ENCODE data around the gene NAP1L1. TPM values are rescaled to one million over a fixed set of nuclear protein-coding genes. Genes with fewer than 3 reads are reported as not detected.

NAP1L1 gene, protein sequence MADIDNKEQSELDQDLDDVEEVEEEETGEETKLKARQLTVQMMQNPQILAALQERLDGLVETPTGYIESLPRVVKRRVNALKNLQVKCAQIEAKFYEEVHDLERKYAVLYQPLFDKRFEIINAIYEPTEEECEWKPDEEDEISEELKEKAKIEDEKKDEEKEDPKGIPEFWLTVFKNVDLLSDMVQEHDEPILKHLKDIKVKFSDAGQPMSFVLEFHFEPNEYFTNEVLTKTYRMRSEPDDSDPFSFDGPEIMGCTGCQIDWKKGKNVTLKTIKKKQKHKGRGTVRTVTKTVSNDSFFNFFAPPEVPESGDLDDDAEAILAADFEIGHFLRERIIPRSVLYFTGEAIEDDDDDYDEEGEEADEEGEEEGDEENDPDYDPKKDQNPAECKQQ
- polyA plus RNA-seq (ENCODE audit: insufficient read length in 4 of 4): 1,000 to 10,000 TPM in 1 of 4 donors, 100 to 1,000 TPM in 3; 831 to 1,114 (median 928) TPM

DNA sequence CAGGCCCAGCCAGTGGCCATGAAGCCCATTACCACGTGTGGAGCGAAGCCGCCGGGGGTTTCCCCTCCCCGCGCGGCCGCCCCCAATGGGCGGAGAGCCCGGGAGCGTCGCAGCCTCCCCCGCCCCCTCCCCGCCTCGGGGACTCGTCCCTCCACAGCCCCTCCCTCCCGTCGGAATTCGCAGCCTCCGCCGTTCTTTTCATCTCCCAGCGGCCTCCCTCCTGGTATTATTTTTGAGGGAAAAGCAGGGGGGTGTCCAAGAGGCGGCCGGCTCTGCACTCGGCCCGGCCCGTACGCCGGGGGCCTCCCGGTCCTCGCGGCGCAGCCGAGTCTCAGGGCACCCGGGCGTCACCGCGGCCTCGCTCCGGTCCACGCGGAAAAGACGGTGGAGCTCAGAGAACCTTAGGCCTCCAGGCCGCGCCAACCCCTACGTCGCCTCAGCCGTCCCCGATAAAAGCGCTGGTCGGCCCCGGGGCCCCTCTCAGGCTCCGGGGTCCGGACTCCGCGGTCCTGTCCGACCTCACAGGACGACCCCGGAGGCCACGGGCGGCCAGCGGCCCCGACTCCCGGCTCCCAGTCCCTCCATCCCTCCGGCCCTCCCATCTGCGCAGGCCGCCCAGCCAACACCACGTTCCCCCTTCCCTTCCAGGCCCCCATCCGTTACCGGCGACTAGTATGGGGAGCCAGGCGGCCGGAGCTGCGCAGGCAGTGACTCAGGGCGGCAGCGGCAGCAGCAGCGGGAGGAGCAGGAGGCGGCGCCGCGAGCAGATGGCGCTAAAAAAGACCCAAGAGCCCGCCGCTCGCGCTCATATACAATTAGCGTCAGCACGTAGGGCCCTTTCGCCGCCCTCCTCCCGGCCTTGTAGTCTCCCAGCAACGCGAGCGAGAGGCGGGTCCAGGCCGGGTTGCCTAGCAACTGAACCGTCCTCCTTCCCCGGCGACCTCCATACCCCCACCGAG, at the start of gene NAP1L1:
Gene NAP1L1, minus strand, starts transcription at position 782 of the 959 bp plus-strand sequence. CDS start 10,466 bp downstream, outside the sequence.
- DNase-seq (ENCODE audit: low read depth in 4 of 4, low spot score in 3 of 4): peak; percentile 91 to 94 (median 92)

DNA sequence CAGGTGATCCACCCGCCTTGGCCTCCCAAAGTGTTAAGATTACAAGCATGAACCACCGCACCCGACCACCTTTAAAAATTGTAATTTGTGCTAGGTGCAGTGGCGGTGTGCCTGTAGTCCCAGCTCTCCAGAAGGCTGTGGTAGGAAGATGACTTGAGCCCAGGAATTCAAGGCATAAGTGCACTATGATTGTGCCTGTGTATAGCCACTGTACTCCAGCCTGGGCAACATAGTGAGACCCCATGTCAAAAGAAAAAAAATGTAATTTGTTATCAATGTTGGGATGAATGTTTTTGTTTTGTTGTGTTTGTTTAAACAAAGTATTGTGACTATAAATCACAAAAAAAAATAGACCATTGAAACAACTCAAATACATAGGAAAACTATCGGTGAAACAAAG, 43.1 kb upstream of the NAP1L1 start:
- no peak for DNase-seq (ENCODE audit: low read depth in 4 of 4, low spot score in 3 of 4)

DNA sequence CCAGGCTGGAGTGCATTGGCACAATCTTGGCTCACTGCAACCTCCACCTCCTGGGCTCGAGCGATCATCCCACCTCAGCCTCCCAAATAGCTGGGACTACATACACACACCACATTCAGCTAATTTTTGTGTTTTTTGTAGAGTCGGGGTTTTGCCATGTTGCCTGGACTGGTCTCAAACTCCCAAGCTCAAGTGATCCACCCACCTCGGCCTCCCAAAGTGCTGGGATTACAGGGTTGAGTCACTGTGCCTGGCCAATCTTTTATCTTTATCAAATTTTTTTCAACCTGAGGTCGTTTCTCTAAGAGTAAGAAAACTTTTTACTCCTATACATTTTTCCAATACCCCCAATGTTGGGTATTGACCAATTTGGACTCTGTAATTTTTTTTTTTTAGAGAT, 40.0 kb upstream of the NAP1L1 start:
- DNase-seq (ENCODE audit: low read depth in 4 of 4, low spot score in 3 of 4): no peak

DNA sequence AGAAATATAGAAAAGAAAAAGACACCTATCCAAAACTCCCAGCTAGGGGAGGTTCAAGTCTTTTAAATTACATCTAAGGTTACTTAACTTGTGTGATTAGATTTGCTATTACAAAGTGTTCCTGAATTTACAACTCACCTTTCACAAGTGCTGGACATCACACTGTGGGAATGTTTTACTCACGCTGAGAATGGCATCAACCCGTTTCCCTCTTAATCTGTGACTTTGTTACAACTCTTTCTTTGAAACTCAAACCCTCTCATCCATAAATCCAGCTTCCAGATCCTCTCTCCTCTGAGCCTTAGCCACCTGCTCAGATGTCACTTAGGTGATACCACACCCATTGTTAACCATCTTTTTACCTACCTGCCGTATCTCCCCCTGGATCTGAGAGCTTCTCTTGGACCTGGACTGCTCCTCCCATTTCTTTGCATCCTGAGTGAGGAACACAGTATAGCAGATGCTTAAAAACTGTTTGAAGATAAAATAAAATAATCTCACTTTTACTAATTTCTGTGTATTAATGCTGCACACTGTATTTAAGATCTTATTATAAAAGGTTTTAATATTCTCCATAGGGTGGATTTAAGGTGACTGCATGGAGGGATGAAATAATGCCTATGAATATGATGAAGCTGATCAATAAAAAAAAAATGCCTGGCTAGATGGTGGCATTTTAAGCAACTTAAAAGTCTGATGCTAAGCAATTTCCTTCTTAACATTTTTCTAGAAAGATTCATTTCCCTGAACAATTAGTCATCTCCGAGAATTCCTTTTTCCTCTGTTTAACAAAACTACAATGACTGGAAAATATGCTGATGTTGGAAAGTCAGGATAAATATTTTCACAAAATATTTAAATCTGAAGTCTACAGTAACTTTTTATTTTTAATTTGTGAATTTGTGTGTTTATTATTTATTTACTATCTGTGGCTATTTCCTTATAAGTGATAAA, 39.1 kb upstream of the NAP1L1 start:
- DNase-seq (ENCODE audit: low read depth in 4 of 4, low spot score in 3 of 4): no peak

DNA sequence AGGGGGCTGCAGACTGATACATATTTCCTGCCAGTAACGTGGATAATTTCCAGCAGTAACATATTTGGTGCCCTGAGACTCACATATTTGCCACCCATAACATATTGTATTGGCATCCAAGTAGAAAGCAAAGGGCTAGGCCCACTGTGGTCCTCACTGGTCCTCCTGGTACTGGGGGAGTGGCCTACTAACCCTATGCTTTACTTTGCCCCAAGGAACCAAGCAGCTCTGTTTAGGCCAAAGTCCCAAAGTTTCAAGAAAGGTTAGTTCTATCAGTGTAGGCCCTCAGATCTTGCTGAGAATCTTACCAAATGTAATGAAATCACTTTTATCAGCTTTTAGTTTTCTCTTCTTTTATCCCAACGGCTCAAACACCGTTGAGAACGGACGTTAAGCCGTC, 35.4 kb upstream of the NAP1L1 start:
- DNase-seq (ENCODE audit: low read depth in 4 of 4, low spot score in 3 of 4): no peak

DNA sequence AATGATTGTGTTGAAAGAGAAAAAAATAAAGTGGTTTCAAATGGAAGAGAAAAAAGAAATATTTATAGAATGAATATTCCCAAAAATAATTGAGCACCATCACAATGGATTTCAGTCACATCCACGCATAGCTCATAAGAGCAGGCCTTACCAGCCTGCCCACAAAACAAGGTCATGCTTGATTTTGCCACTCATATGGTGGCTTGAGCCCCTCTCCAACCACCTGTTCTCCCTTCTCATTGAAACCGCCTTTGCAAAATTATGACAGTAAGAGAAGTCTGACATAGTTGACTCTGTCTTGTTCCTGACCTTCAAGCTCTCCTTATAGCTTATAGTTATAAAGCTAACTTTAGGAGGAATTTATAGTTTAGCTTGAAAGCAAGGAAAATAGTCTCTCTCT, 33.3 kb upstream of the NAP1L1 start:
- no peak for DNase-seq (ENCODE audit: low read depth in 4 of 4, low spot score in 3 of 4)

DNA sequence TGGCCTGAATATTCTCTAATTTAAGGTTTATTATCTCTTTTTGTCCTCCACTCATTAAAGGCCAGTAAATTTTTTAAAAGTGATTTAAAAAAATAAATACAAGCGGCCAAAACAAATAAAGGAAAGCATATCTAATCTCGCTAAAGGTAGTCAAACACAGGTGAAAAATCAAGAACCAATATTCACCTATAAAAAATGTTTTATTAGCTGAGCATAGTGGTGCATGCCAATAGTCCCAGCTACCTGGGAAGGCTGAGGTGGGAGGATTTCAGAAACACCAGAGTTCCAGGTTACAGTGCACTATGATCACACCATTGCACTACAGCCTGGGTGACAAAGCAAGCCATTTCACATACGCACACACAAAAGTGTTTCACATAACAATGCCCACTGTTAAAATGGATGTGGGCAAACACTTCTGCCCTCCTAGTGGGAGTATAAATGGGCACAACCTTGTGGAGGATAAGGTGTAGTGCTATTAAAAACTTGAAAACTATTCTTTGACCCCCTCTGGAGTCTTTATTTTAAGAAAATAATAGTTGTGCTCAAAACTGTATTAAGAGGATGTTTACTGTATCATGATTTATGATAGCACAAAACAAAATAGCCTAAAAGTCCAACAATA, 32.7 kb upstream of the NAP1L1 start:
- no peak for DNase-seq (ENCODE audit: low read depth in 4 of 4, low spot score in 3 of 4)

DNA sequence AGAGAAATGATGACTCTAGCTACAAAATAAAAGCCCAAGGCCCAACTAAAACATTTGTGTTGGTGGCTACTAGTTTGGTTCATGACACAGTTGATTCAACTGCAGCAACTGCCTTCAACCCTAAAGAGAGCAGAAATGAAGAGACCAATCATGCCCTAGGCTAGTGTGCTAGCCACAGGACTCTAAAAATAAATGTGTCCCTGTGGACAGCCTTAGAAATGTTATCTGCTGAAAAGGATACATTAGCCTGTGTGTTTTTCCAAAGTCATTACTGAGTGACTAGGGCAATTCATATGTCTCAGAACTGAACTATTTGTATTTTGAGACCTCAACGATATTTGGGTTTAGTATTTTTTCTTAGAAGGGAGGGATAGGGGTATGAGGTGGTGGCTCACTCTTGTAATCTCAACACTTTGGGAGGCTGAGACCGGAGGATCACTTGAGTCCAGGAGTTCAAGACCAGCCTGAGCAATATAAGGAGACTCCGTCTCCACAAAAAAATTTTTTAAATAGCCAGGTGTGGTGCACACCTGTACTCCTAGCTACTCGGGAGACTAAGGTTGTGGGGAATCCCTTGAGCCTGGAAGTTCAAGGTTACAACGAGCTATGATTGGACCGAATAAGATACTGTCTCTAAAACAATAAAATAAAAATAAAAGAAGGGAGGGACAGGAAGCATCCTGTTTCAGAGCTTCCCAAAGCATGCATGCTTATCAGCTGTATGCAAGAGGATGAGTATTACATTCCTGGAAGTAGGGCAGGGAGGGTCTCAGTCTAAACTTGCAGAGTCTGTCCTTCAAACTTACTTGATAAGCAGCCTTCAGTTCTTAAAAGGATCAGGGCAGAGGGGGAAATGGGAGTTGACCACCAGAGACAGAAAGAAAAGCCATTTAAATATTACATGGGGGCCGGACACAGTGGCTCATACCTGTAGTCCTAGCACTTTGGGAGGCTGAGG, 29.6 kb upstream of the NAP1L1 start:
- DNase-seq (ENCODE audit: low read depth in 4 of 4, low spot score in 3 of 4): no peak

DNA sequence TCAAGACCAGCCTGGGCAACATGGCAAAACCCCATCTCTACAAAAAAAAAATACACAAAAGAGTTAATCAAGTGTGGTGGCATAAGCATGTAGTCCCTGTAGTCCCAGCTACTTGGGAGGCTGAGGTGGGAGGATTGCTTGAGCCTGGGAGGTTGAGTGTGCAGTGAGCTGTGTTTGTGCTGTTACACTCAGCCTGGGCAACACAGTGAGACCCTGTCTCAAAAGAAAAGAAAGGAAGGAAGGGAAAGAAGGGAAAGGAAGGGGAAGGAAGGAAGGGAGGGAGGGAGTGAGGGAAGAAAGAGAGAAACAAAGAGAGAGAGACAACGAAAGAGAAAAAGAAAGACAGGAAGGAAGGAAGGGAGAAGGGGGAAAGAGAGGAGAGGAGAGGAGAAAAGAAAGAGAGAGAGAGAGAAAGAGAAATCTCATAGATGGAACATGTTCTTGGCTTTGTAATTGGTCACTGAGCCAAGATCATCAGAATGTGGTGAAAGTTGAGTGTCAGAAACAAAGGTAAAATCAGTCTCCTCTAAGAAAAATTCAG, 26.8 kb upstream of the NAP1L1 start:
- DNase-seq (ENCODE audit: low read depth in 4 of 4, low spot score in 3 of 4): no peak

DNA sequence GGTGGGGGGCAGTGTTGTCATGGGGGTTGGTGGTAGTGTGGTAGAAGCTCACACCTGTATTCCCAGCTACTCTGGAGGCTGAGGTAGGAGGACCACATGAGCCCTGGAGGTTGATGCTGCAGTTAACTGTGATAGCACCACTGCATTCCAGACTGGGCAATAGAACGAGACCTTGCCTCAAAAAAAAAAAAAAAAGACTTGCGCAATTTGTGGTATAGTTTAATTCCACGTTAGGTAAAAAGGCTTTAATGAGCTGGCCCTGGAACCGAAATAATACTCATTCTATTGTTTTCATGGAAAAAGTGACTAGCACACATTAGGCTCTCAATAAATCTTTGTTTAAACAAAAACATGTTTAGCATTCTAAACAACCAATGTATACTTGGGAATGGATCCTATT, 25.4 kb upstream of the NAP1L1 start:
- no peak for DNase-seq (ENCODE audit: low read depth in 4 of 4, low spot score in 3 of 4)

DNA sequence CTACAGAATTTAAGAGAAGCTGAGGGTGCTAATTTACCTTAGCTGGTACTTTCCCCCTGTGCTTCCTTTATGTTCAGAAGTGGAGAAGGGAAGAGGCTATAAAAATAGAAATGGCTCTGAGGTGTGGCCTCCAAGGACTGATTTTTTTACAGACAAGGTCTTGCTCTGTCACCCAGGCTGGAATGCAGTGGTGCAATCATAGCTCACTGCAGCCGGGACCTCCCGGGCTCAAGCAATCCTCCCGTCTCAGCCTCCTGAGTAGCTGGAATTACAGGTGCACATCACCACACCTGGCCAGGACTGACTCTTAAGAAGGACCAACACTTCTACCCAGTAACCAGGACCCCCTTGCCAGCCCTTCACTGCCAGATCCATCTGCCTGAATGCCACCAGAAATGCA, 23.9 kb upstream of the NAP1L1 start:
- DNase-seq (ENCODE audit: low read depth in 4 of 4, low spot score in 3 of 4): no peak

DNA sequence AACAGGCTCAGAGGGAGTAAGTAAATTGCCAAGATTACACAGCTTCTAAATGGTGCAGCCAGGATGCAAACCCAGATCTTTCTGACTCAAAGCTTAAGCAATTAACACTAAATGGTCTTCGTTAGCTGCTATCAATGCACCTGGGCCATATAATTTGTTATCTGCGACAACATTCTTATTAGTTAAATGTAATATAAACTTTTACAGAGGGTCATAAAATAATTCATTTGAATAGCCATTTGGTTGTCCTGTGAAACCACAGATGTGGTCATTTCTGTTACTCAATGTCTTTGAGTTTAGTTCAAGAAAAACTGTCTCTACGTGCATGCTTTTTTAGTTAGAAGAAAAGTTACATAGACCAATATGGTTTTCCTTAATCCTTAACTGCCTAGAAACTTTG, 22.1 kb upstream of the NAP1L1 start:
- DNase-seq (ENCODE audit: low read depth in 4 of 4, low spot score in 3 of 4): no peak

DNA sequence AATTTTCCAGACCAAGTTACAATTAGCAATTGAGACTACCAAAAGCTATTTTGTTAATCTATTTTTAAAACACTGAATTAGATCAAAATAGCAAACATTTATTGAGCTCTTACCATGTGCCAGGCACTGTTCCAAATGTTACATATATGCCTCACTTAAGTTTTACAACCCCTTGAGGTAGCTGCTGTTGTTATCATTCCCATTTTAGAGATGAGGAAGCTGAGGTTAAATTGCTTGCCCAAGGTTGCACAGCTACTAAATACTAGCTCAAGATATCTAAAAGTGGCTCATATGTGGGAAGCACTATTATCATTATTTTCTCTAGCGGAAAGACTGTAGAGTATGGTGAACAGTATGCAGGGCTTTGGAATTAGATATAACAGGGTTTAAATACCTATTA, 19.5 kb upstream of the NAP1L1 start:
- DNase-seq (ENCODE audit: low read depth in 4 of 4, low spot score in 3 of 4): no peak

DNA sequence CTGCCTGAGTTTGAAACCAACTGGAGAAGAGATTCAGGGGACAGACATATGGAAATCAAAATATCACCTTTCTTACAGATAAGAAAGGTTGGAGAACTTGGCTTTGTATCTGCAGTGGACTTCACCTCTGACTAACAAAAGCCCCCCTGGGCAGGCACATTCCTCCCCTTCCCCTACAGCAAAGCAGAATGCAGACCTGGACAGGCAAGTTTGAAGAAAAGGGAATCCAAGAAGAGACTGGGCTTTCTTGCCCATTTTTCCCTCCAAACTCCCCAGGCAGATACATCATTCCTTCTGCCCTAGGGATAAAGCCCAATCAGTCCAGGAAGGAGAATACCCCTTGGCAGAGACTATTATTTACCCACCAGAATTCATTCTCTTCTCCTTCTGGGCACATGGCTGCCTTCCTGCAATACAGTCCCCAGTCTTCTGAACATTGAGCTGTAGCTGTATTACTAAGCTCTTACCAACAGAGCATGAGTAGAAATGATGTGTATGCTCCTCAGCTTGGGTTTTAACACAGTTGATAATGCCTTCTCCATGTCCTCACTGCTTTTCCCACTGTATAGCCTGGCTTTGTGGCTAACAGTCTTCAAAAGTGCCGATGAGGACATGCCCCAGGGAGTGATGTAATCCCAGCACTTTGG, 17.4 kb upstream of the NAP1L1 start:
- DNase-seq (ENCODE audit: low read depth in 4 of 4, low spot score in 3 of 4): no peak

DNA sequence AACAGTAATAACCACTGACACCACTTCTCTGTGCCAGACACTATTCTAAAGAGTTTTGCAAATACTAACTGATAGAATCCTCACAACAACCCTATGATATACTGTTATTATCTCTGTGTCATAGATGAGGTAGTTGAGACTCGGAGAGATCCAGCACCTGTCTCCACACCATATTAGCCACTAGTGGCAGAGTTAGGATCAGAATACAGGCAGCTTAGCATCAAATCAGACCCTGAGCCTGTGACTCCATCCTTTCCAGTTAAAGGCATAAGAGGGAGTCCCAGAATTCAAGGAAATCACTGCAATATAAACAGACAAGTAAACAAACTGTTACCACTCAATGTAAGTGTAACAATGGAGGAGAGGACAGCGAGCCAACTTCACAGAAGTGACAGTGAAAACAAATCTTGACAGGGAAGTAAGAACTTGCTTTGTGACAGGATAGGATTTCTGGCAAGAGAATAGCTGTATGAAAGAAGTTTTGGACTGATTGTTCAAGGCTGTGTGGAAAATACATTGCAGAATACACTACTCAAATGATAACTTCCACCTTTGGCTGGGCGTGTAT, 11.7 kb upstream of the NAP1L1 start:
- DNase-seq (ENCODE audit: low read depth in 4 of 4, low spot score in 3 of 4): no peak

DNA sequence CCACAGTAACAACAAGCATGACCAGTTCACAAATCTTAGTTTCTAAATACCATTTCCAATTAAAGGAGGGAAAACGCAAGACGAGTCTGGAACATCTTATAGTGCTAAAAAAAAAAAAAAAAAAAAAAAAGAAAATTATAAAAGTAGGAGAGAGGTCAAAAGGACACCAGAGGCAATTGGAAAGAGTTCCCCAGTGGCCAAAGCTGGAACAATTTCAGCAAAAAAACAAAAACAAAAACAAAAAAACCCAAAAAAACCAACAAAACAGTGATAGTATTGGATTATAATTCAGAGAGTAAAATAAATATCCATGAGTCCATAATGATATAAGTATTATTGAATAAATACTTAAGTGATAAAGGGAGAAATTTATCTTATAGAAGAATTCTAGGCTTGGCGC, 10.3 kb upstream of the NAP1L1 start:
- DNase-seq (ENCODE audit: low read depth in 4 of 4, low spot score in 3 of 4): no peak

DNA sequence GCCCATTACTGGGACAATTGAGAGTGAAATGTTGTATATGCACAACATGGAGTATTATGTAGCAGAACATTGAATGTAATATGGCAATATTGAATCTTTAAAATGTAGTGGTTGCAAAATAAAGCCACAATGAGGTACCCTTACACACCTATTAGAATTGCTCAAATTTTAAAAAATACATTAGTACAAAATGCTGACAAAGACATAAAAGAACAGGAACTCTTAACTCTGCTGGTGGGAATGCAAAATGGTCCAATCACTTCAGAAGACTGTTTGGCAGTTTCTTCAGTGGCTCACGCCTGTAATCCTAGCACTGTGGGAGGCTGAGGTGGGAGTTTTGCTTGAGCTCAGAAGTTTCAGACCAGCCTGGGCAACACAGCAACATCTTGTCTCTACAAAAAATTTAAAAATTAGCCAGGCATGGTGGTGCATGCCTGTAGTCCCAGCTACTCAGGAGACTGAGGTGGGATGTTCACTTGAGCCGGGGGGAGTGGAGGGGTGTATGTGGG, 6.8 kb upstream of the NAP1L1 start:
- DNase-seq (ENCODE audit: low read depth in 4 of 4, low spot score in 3 of 4): no peak

DNA sequence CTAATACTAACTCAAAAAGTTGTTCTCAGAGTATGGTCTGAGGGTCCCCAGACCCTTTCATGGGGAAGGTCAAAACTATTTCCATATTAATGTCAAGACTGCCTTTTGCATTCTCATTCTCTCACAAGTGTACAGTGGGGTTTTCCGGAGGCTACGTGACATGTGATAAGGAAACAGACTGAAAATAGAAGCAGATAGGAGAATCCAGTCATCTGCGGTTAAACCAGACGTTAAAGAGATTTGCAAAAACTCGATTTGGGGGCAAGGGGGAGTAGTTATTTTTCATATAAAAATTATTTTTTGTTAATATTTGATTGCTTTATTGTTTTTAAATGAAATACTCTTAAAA, 1.0 kb upstream of the NAP1L1 start:
- no peak for DNase-seq (ENCODE audit: low read depth in 4 of 4, low spot score in 3 of 4)

Data from left renal pelvis (tissue), 4 donors.